ENCODE measurements around the gene AMMECR1.
"Not testable (repeated sequence)": the region's sequence is repeated elsewhere in the genome, so short reads cannot be mapped to it uniquely, and the experiment has no call there.

The AMMECR1 gene

GRCh38 chrX:110265661-110266060, 52.2 kb downstream of the AMMECR1 start:
- intact Hi-C loops (cut with DNase I) = no loop called here
- DNase-seq = no peak

GRCh38 chrX:110259117-110259516, 58.8 kb downstream of the AMMECR1 start:
- no peak for DNase-seq
- intact Hi-C loops (cut with DNase I) = no loop called here

GRCh38 chrX:110258552-110258951, 59.3 kb downstream of the AMMECR1 start:
- intact Hi-C loops (cut with DNase I) = no loop called here
- DNase-seq = no peak

- intact Hi-C loops (cut with DNase I) = no loop called here
- DNase-seq = no peak
Measured at GRCh38 chrX:110257889-110258288, 60.0 kb downstream of the AMMECR1 start.

- DNase-seq = peak in 1 of 10 donors; percentile 16
- intact Hi-C loops (cut with DNase I) = no loop called here
Measured at GRCh38 chrX:110252711-110253110, 65.2 kb downstream of the AMMECR1 start.

- intact Hi-C loops (cut with DNase I) = no loop called here
- no peak for DNase-seq
Measured at GRCh38 chrX:110251961-110252360, 65.9 kb downstream of the AMMECR1 start.

- DNase-seq = no peak
- intact Hi-C loops (cut with DNase I) = no loop called here
Measured at GRCh38 chrX:110251526-110251925, 66.4 kb downstream of the AMMECR1 start.

- intact Hi-C loops (cut with DNase I) = no loop called here
- DNase-seq = no peak
Measured at GRCh38 chrX:110250847-110251246, 67.0 kb downstream of the AMMECR1 start.

GRCh38 chrX:110248578-110248977, 69.3 kb downstream of the AMMECR1 start:
- no peak for DNase-seq
- intact Hi-C loops (cut with DNase I) = no loop called here

GRCh38 chrX:110245011-110245410, 72.9 kb downstream of the AMMECR1 start:
- DNase-seq = no peak
- intact Hi-C loops (cut with DNase I) = no loop called here

GRCh38 chrX:110242371-110242770, 75.5 kb downstream of the AMMECR1 start:
- no peak for DNase-seq
- intact Hi-C loops (cut with DNase I) = no loop called here

GRCh38 chrX:110241816-110242215, 76.1 kb downstream of the AMMECR1 start:
- DNase-seq = peak in 4 of 10 donors; percentile 5 to 26 (median 10)
- intact Hi-C loops (cut with DNase I) = no loop called here

GRCh38 chrX:110238259-110238658, 79.6 kb downstream of the AMMECR1 start:
- DNase-seq; intact Hi-C loops (cut with DNase I): not testable (repeated sequence)

GRCh38 chrX:110231485-110231884, 86.4 kb downstream of the AMMECR1 start:
- intact Hi-C loops (cut with DNase I) = not testable (repeated sequence)

GRCh38 chrX:110229497-110230111, 88.3 kb downstream of the AMMECR1 start:
- peak in 5 of 10 donors; percentile 7 to 77 (median 65) for DNase-seq
- intact Hi-C loops (cut with DNase I) = not testable (repeated sequence)

More at GRCh38 chrX:110231485-110231884, 86.4 kb downstream of the AMMECR1 start:
- DNase-seq = not testable (repeated sequence)

GRCh38 chrX:110228453-110228852, 89.4 kb downstream of the AMMECR1 start:
- intact Hi-C loops (cut with DNase I) = no loop called here
- DNase-seq = no peak

GRCh38 chrX:110226931-110227330, 91.0 kb downstream of the AMMECR1 start:
- DNase-seq = no peak
- intact Hi-C loops (cut with DNase I) = no loop called here

GRCh38 chrX:110224926-110225617, 92.8 kb downstream of the AMMECR1 start:
- intact Hi-C loops (cut with DNase I) = no loop called here
- no peak for DNase-seq

GRCh38 chrX:110222497-110223257, 95.2 kb downstream of the AMMECR1 start:
- no peak for DNase-seq
- intact Hi-C loops (cut with DNase I) = no loop called here

GRCh38 chrX:110219920-110220319, 98.0 kb downstream of the AMMECR1 start:
- intact Hi-C loops (cut with DNase I) = no loop called here
- DNase-seq = no peak

GRCh38 chrX:110218591-110218990, 99.3 kb downstream of the AMMECR1 start:
- no peak for DNase-seq
- intact Hi-C loops (cut with DNase I) = no loop called here

All from posterior cingulate gyrus (tissue), 11 donors.